H9 (cell line): ENCODE results near the gene CDC37. TPM values are rescaled to one million over a fixed set of nuclear protein-coding genes. Genes with fewer than 3 reads are reported as not detected.

Experiments used
- DNase-seq: peaks from one replicate; pipeline ENCODE4 v3.0.0-alpha.2; 2017
- H2AFZ ChIP-seq: one replicate; pipeline ENCODE4 v1.6.1; 2013; ENCODE audit warnings: mild to moderate bottlenecking, low read length, control low read depth, moderate library complexity
- H2AK5ac ChIP-seq: 2 replicates; pipeline ENCODE4 v1.6.1; 2013; ENCODE audit warnings: low read length, control low read depth, mixed read lengths; ENCODE audit not compliant: insufficient read length
- H2BK120ac ChIP-seq: one replicate; pipeline ENCODE4 v1.6.1; 2013; ENCODE audit warnings: low read depth, mild to moderate bottlenecking, low read length, control low read depth, inconsistent platforms; ENCODE audit not compliant: poor library complexity, severe bottlenecking
- H2BK12ac ChIP-seq: 2 replicates; pipeline ENCODE4 v1.6.1; 2013; ENCODE audit warnings: low read length, control low read depth, mixed read lengths, low read depth; ENCODE audit not compliant: insufficient read length
- H2BK15ac ChIP-seq: 2 replicates; pipeline ENCODE4 v1.6.1; 2013; ENCODE audit warnings: low read depth, low read length, control low read depth
- H2BK20ac ChIP-seq: one replicate; pipeline ENCODE4 v1.6.1; 2013; ENCODE audit warnings: low read depth, mild to moderate bottlenecking, low read length, control low read depth, inconsistent platforms; ENCODE audit not compliant: poor library complexity, severe bottlenecking
- H2BK5ac ChIP-seq: 2 replicates; pipeline ENCODE4 v1.6.1; 2013; ENCODE audit warnings: low read length, control low read depth, mixed read lengths; ENCODE audit not compliant: insufficient read length
- H3K14ac ChIP-seq: 2 replicates; pipeline ENCODE4 v1.6.1; 2013; ENCODE audit warnings: low read length, control low read depth; ENCODE audit not compliant: insufficient read depth
- H3K18ac ChIP-seq: 2 replicates; pipeline ENCODE4 v1.6.1; 2013; ENCODE audit warnings: low read depth, mild to moderate bottlenecking, mixed read lengths, low read length, control low read depth; ENCODE audit not compliant: insufficient read length
- H3K23ac ChIP-seq: 2 replicates; pipeline ENCODE4 v1.6.1; 2013; ENCODE audit warnings: low read length, control low read depth, mixed read lengths, low read depth; ENCODE audit not compliant: insufficient read length
- H3K23me2 ChIP-seq: 2 replicates; pipeline ENCODE4 v1.6.1; 2013; ENCODE audit warnings: low read depth, mild to moderate bottlenecking, mixed read lengths, low read length, control low read depth; ENCODE audit not compliant: insufficient read length, poor library complexity, severe bottlenecking
- H3K27ac ChIP-seq: 2 replicates; pipeline ENCODE4 v1.5.1; 2013; ENCODE audit warnings: low read length, control low read depth, mixed read lengths, low read depth; ENCODE audit not compliant: insufficient read length
- H3K27me3 ChIP-seq: 2 replicates; pipeline ENCODE4 v1.6.1; 2013; ENCODE audit warnings: low read length, control low read depth, inconsistent platforms; ENCODE audit not compliant: insufficient read depth
- H3K4ac ChIP-seq: 2 replicates; pipeline ENCODE4 v1.6.1; 2013; ENCODE audit warnings: low read depth, mild to moderate bottlenecking, control low read depth, inconsistent platforms, low read length, moderate library complexity
- H3K4me1 ChIP-seq: 2 replicates; pipeline ENCODE4 v1.6.1; 2013; ENCODE audit warnings: low read length, control low read depth, inconsistent platforms; ENCODE audit not compliant: insufficient read depth
- H3K4me2 ChIP-seq: 2 replicates; pipeline ENCODE4 v1.6.1; 2013; ENCODE audit warnings: low read length, control low read depth, mixed read lengths; ENCODE audit not compliant: insufficient read length, insufficient read depth
- H3K56ac ChIP-seq: 2 replicates; pipeline ENCODE4 v1.6.1; 2013; ENCODE audit warnings: low read depth, mild to moderate bottlenecking, mixed read lengths, low read length, control low read depth; ENCODE audit not compliant: insufficient read length
- H3K79me1 ChIP-seq: 2 replicates; pipeline ENCODE4 v1.6.1; 2013; ENCODE audit warnings: low read depth, mild to moderate bottlenecking, moderate library complexity, low read length, control low read depth, inconsistent platforms; ENCODE audit not compliant: insufficient read depth, poor library complexity, severe bottlenecking
- H3K79me2 ChIP-seq: 2 replicates; pipeline ENCODE4 v1.6.1; 2013; ENCODE audit warnings: low read length, control low read depth, inconsistent platforms; ENCODE audit not compliant: insufficient read depth
- H3K9ac ChIP-seq: 2 replicates; pipeline ENCODE4 v1.6.1; 2013; ENCODE audit warnings: low read length, control low read depth, mixed read lengths; ENCODE audit not compliant: insufficient read length; ENCODE audit errors: extremely low read depth
- H3K9me3 ChIP-seq: one replicate; pipeline ENCODE4 v1.6.1; 2013; ENCODE audit warnings: low read depth, low read length, inconsistent platforms; ENCODE audit not compliant: control insufficient read depth
- H3T11ph ChIP-seq: one replicate; pipeline ENCODE4 v1.6.1; 2013; ENCODE audit warnings: mild to moderate bottlenecking, low read length, control low read depth, inconsistent platforms
- H4K20me1 ChIP-seq: one replicate; pipeline ENCODE4 v1.6.1; 2013; ENCODE audit not compliant: control insufficient read depth, insufficient read length, insufficient read depth
- H4K5ac ChIP-seq: 2 replicates; pipeline ENCODE4 v1.6.1; 2013; ENCODE audit warnings: low read depth, mild to moderate bottlenecking, mixed read lengths, low read length, control low read depth; ENCODE audit not compliant: insufficient read length
- H4K8ac ChIP-seq: replicated peaks from 2 replicates; pipeline ENCODE4 v1.6.1; 2013; ENCODE audit warnings: low read length, control low read depth, mixed read lengths, low read depth; ENCODE audit not compliant: insufficient read length
- H4K91ac ChIP-seq: 2 replicates; pipeline ENCODE4 v1.6.1; 2013; ENCODE audit warnings: low read depth, mild to moderate bottlenecking, moderate library complexity, mixed read lengths, low read length, control low read depth; ENCODE audit not compliant: insufficient read length
- H3K27ac Mint-ChIP-seq, 3 experiments: 2 replicates in 2 of 3; 3 replicates in 1 of 3; pipeline ENCODE4 v1.8.0; 2020 to 2021; ENCODE audit warnings: mixed read lengths in 3 of 3, mild to moderate bottlenecking in 1 of 3, moderate library complexity in 1 of 3
- H3K27me3 Mint-ChIP-seq: 2 replicates; pipeline ENCODE4 v1.8.0; 2021; ENCODE audit warnings: low read depth, mild to moderate bottlenecking, moderate library complexity, mixed read lengths
- H3K36me3 Mint-ChIP-seq, 3 experiments: 2 replicates in 2 of 3; 3 replicates in 1 of 3; pipeline ENCODE4 v1.8.0; 2020 to 2021; ENCODE audit warnings: low read depth in 3 of 3, mixed read lengths in 3 of 3; ENCODE audit not compliant: insufficient read depth in 1 of 3
- H3K4me1 Mint-ChIP-seq, 2 experiments: 2 replicates each; pipeline ENCODE4 v1.8.0; 2020; ENCODE audit warnings: mixed read lengths in 2 of 2
- H3K4me3 Mint-ChIP-seq, 2 experiments: 2 replicates in 1 of 2; 3 replicates in 1 of 2; pipeline ENCODE4 v1.8.0; 2020 to 2021; ENCODE audit warnings: mild to moderate bottlenecking in 2 of 2, mixed read lengths in 2 of 2, moderate library complexity in 1 of 2
- H3K9me3 Mint-ChIP-seq, 2 experiments: 2 replicates in 1 of 2; 3 replicates in 1 of 2; pipeline ENCODE4 v1.8.0; 2020; ENCODE audit warnings: mild to moderate bottlenecking in 2 of 2, mixed read lengths in 2 of 2, moderate library complexity in 1 of 2
- WGBS: extraction: QIAGEN DNeasy Blood & Tissue Kit; methylation state at CpG from one replicate; pipeline ENCODE4 v1.1.7; 2013; ENCODE audit warnings: missing lambda C conversion rate, low lambda C conversion rate, mixed read lengths; ENCODE audit not compliant: insufficient read length; ENCODE audit errors: extremely low coverage; 5-methylcytosine and 5-hydroxymethylcytosine counted together
- total RNA-seq: library from RNA; stranded (reverse); gene quantifications from 2 replicates; pipeline ENCODE4 v1.2.1, GENCODE V29; 2021
- TF ChIP-seq, protein P1 (sequence below): fragments of 200-600 bp; sonication (generic); conservative IDR thresholded peaks from 3 replicates; pipeline ENCODE4 v1.8.0; 2021; ENCODE audit warnings: antibody characterized with exemption, mild to moderate bottlenecking

Gene CDC37
- total RNA-seq, 1 experiment from 2014 or later = 155 TPM

DNA sequence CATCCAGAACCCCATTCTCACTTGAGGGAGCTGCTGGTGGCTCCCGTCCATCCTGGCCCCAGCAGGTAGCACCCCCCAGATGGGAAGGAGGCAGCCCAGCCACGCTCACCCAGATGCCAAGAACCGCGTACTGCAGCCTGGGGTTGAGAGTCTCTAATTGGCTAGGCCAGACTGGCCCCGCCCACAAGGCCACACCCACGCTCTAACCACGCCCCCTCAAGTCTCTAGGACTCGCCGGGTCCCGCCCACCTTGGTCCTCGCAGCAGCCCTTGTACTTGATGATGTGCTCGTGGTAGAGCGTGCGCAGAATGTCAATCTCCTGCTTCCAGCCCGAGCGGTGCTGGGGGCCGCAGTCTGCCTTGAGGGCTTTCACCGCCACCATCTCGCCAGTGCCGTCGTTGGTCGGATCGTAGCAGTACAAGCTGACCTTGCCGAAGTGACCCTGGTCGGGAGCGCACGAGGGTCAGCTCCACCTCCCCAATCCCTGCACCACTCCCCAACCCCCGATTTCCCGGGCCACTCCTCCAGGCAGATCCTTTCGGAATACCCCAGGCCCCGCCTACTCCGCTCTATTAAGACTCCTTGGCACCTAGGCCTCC, 49.5 kb downstream of the CDC37 start:
- Mint-ChIP-seq H3K4me1 (peaks cover 17 to 18% of the 10 kb centered on the region in 2 experiments), H3K27me3 (no peaks in the 10 kb centered on the region; the same call in 1 of the 2 replicates), H3K27ac (peak overlapping the region; percentile 87 to 97 (median 96)), H3K4me3 (peak overlapping the region; percentile 68 to 87), H3K9me3 (no peaks in the 10 kb centered on the region), H3K36me3 (peaks cover 5 to 33% (median 17%) of the 10 kb centered on the region in 3 experiments; a peak in 6 of 7 replicates)
- Histone ChIP-seq H3K79me1 (no peaks in the 10 kb centered on the region), H3K4ac (no peak overlapping the region), H3K27me3 (no peaks in the 10 kb centered on the region), H3K79me2 (no peaks in the 10 kb centered on the region), H4K91ac (no peak overlapping the region), H2AK5ac (no peak overlapping the region), H2BK120ac (no peak overlapping the region), H2AFZ (no peak overlapping the region), H2BK15ac (no peak overlapping the region), H3K18ac (no peak overlapping the region), H3K56ac (no peak overlapping the region), H3K9me3 (no peaks in the 10 kb centered on the region), H3K4me2 (peak overlapping the region; percentile 73), H2BK5ac (no peak overlapping the region), H2BK20ac (no peak overlapping the region), H4K5ac (no peak overlapping the region), H3K9ac (no peak overlapping the region), H3K4me1 (no peaks in the 10 kb centered on the region), H4K20me1 (no peaks in the 10 kb centered on the region), H3K23me2 (peaks cover 10% of the 10 kb centered on the region), H3T11ph (no peak overlapping the region), H3K27ac (no peak overlapping the region), H2BK12ac (no peak overlapping the region), H3K23ac (no peak overlapping the region), H4K8ac (no peak overlapping the region), H3K14ac (no peak overlapping the region)
- WGBS = no CpG with 5 or more reads among the region's 32 CpGs
- DNase-seq = peak; percentile 99
- TF ChIP-seq, protein P1, sequence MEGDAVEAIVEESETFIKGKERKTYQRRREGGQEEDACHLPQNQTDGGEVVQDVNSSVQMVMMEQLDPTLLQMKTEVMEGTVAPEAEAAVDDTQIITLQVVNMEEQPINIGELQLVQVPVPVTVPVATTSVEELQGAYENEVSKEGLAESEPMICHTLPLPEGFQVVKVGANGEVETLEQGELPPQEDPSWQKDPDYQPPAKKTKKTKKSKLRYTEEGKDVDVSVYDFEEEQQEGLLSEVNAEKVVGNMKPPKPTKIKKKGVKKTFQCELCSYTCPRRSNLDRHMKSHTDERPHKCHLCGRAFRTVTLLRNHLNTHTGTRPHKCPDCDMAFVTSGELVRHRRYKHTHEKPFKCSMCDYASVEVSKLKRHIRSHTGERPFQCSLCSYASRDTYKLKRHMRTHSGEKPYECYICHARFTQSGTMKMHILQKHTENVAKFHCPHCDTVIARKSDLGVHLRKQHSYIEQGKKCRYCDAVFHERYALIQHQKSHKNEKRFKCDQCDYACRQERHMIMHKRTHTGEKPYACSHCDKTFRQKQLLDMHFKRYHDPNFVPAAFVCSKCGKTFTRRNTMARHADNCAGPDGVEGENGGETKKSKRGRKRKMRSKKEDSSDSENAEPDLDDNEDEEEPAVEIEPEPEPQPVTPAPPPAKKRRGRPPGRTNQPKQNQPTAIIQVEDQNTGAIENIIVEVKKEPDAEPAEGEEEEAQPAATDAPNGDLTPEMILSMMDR = no peak
